GM21381 (cell line): ENCODE measurements around the gene GFOD2.
A peak's percentile ranks its signal among the peaks of the same experiment; 100 is the strongest.
"Not testable (repeated sequence)": the region's sequence is repeated elsewhere in the genome, so short reads cannot be mapped to it uniquely, and the experiment has no call there.

Experiments used
- ATAC-seq: cut with Tn5 transposase; IDR thresholded peaks from one replicate; pipeline ENCODE4 v1.9.1; 2021; ENCODE audit warnings: mild to moderate bottlenecking, moderate library complexity; ENCODE audit not compliant: unreplicated experiment

The GFOD2 gene

DNA sequence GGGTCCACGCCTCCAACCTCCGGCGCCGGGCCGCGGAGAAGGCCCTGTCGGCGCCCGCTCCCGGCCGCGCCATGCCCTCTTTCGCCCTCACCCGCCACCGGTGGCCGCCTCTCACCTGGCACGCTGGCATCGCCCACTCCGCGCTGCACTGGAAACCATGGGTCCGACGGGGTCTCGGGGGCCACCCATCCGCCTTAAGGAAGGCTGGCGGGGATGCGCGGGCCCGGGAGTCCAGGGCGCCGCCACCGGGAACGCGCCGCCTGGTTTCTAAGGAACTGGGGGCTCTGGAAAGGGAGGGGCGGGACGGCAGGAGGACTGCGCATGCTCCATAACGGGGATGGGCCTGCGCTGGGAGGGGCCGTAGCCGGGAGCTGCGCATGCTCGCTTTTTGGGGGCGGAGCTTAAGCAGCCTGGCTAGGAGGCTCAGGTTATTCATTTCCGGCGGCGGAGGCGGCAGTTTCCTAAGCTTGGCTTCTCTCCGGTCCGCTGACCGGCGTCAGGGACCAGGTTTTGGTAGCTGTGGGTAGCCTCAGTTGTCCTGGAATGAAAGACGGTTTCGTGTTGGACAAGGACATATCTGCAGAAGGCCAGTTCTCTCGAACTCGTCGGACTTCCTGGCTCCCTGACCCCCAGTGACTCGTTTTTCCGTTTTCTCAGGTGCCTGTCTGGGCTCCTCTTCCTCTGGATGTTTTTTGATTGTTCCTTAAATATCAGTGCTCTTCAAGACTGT, at the start of gene GFOD2:
TSS of gene GFOD2 (minus strand) at position 269 of the 730 bp plus-strand sequence. CDS start 33,601 bp downstream, outside the sequence.
- ATAC-seq: peak; percentile 88

DNA sequence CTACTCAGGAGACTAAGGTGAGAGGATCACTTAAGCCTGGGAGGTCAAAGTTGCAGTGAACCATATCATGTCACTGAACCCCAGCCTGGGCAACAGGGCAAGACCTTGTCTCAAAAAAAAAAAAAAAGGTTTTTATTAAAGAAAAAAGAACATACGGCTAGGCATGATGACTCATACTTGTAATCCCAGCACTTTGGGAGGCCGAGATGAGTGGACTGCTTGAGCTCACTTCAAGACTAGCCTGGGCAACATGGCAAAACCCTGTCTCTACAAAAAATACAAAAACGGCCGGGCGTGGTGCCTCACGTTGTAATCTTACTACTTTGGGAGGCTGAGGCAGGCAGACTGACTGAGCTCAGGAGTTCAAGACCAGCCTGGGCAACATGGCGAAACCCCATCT, 48.8 kb upstream of the GFOD2 start:
- ATAC-seq: no peak

DNA sequence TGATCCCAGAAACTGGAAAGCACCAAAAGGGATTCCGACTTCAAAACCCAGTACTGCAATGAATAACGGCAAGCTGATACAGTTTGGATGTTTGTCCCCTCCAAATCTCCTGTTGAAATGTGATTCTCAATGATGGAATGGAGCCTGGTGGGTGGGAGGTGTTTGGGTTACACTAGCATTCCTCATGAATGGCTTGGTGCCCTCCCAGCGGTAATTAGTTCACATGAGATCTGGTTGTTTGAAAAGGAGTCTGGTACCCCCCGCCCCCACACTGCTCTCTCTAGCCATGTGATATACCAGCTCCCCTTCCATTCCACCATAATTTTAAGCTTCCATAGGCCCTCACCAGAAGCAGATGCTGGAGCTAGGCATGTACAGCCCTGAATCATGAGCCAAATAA, 47.2 kb upstream of the GFOD2 start:
- ATAC-seq: no peak

GRCh38 chr16:67764158-67764667, 45.1 kb upstream of the GFOD2 start:
- no peak for ATAC-seq

GRCh38 chr16:67763066-67763465, 44.0 kb upstream of the GFOD2 start:
- ATAC-seq: no peak

DNA sequence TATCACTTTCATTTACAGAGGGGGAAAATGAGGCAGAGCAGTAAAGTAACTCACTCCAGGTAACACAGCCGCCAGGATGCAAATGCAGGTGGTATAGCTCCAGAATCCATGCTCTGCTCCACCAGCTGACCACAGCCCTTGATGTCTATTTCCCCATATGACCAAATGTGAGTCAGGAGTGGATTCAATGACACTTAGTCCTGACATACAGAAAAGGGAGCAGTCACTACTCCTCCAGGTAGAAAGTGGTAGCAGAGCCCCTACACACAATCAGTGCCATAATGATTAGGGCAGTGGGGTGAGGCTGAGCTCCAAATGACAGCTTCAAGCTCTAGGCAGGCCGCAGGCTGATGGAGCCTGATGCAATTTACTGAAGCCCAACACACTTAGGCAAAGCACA, 43.3 kb upstream of the GFOD2 start:
- no peak for ATAC-seq

GRCh38 chr16:67761924-67762323, 42.8 kb upstream of the GFOD2 start:
- ATAC-seq: no peak

DNA sequence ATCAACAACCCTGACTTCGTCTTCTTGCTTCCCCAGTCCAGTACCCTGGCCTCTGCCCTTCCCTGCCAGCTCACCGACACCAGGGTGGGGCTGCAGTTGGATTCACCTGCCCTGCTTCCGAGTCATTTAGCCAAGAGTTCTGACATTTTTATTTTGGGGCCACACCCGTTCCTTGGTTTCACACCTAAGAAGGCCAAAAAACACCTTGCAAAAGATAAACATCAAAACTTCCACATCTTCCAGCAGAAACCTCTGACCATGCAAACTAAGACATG, 41.8 kb upstream of the GFOD2 start:
- no peak for ATAC-seq

DNA sequence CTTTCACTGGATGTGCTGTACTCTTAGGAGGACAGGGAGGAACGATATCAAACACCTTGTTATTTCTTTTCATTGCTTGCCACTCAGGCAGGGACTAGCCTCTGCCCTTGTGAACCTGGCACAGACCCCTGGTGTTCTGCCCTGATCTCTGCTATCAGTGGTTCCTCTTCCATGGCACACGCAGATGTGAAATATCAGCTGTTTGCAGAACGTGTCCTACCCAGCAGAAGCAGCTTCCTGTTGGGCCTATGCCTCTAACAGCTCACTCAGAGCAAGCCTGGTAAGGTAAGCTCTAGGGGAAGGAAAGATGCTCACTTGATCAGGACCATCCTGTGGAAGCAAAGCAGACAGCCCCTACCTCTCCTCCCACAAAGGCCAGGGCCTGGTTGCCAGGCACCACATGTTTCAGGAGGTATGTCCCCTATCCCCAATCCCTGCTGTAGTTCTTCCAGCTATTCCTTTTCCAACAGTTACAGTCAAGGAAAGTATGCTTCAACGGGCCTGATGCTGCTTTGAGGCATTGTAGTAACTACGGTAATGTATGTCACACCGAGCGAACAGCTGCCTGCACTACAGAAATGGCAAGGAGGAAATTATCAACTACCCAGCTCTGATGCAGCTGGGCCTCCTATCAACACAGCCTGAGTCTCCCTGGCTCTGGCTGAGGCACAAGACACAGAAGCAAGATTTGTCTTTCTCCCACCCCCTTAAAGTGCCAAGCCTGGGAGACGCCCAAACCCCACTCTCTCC, 41.3 kb upstream of the GFOD2 start:
- ATAC-seq: no peak

- no peak for ATAC-seq
These were observed 39.9 kb upstream of the GFOD2 start for GRCh38 chr16:67758966-67759365.

DNA sequence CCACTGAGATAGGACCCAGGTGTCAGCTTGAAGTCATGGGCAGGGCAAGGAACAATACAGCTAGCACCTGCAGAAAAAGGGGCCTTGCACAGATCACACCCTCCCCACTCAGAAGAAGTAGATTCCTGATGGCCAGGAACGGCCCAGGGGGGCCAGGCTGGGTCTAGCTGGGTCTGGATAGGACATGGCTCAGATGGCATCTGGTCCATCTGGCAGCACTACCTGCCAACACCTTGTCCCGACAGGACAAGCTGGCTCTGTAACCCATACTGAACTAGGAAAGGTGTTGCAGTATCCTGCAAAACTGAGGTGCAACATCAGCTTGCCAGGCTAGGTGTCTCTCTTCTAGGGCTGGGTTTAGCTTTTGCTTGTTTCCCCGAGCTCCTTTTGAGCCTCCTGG, 38.9 kb upstream of the GFOD2 start:
- ATAC-seq: no peak

GRCh38 chr16:67752641-67753040, 33.5 kb upstream of the GFOD2 start:
- ATAC-seq: no peak

DNA sequence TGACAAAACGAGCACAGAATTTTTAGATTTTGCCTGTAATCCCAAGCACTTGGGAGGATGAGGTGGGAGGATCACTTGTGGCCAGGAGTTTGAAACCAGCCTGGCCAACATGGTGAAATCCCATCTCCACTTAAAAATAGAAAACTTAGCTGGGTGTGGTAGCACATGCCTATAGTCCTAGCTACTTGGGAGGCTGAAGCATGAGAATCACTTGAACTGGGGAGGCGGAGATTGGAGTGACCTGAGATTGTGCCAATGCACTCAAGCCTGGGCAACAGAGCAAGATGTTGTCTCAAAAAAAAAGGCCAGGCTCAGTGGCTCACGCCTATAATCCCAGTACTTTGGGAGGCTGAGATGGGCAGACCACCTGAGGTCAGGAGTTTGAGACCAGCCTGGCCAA, 32.2 kb upstream of the GFOD2 start:
- not testable (repeated sequence) for ATAC-seq

- no peak for ATAC-seq
These were observed 31.4 kb upstream of the GFOD2 start for GRCh38 chr16:67750466-67750865.

- no peak for ATAC-seq
These were observed 30.4 kb upstream of the GFOD2 start for GRCh38 chr16:67749436-67750078.

GRCh38 chr16:67748834-67749233, 29.7 kb upstream of the GFOD2 start:
- no peak for ATAC-seq

- ATAC-seq: no peak
These were observed 27.7 kb upstream of the GFOD2 start for GRCh38 chr16:67746846-67747245.

DNA sequence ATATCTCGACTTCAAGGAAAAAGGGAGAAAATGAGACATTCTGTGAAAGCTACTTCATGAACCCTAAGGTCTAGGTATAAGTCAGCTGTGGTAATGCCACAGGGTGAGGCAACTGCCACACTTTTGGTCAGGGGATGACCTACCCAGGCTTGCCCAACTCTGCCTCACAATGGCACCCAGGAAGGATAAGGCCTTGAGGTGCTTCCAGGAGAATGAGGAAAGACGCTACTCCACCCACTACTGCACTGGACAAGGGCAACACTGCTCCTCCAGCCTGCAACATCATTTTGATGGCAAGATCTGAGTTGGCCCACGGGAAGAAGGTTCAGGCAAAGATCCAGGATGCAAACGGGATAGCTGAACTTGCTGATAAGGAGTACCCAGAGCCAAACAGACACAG, 22.0 kb upstream of the GFOD2 start:
- ATAC-seq: no peak

GRCh38 chr16:67740391-67740790, 21.3 kb upstream of the GFOD2 start:
- ATAC-seq: no peak

GRCh38 chr16:67736858-67737257, 17.7 kb upstream of the GFOD2 start:
- no peak for ATAC-seq

DNA sequence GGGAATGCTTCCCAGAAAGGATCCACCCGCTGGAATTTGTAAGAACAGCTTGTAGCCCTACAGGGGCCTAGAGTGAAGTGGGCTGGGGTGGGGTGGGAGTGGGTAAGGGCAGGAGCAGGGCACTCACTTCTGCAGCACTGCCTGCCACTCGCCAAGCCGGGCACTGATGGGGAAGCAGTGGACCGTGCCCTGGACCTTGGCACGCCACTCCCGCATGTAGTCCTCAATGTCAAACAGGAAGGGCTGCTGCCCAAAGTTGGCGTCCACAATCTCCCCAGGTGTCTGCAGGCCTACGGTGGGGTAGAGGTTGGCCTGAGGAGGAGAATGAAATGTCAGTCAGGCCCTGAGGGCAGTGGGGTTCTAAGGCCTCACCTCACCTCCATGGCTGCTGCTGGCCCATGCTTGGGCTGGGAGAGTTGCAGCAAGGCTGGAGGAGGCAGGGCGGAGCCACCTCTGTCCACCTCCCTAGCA, 15.7 kb upstream of the GFOD2 start:
- ATAC-seq: no peak
